Uterus (tissue), 4 donors: ENCODE measurements around the gene SDCCAG8. TPM values are rescaled to one million over a fixed set of nuclear protein-coding genes. Genes with fewer than 3 reads are reported as not detected.
"Not testable (repeated sequence)": the region's sequence is repeated elsewhere in the genome, so short reads cannot be mapped to it uniquely, and the experiment has no call there.

Source experiments
- DNase-seq, 2 donors: peaks; one replicate each; pipeline ENCODE4 v3.0.0-alpha.2; 2019 to 2020
- H3K27ac ChIP-seq, 2 donors: fragments of 200-600 bp; sonication (generic); 1 replicate in 1 of 2; 2 replicates in 1 of 2; pipeline ENCODE4 v1.5.1; 2016 to 2018
- H3K27me3 ChIP-seq, 2 donors: fragments of 200-600 bp; sonication (generic); one replicate each; pipeline ENCODE4 v1.5.1; 2018 to 2019; ENCODE audit warnings: control low read depth in 1 of 2
- H3K36me3 ChIP-seq, 2 donors: fragments of 200-600 bp; sonication (generic); one replicate each; pipeline ENCODE4 v1.5.1; 2019; ENCODE audit warnings: control low read depth in 1 of 2
- H3K4me1 ChIP-seq, 2 donors: fragments of 200-600 bp; sonication (generic); one replicate each; pipeline ENCODE4 v1.5.1; 2018 to 2019; ENCODE audit warnings: control low read depth in 1 of 2
- H3K4me3 ChIP-seq, 2 donors: fragments of 200-600 bp; sonication (generic); 1 replicate in 1 of 2; 2 replicates in 1 of 2; pipeline ENCODE4 v1.5.1; 2018 to 2019; ENCODE audit warnings: mild to moderate bottlenecking in 1 of 2
- H3K9me3 ChIP-seq, 2 donors: fragments of 200-600 bp; sonication (generic); one replicate each; pipeline ENCODE4 v1.5.1; 2019; ENCODE audit warnings: control low read depth in 1 of 2
- POLR2A ChIP-seq, 2 donors: fragments of 450-650 bp; IDR thresholded peaks; one replicate each; pipeline ENCODE4 v1.6.1; 2016; ENCODE audit warnings: antibody characterized with exemption in 2 of 2, mild to moderate bottlenecking in 1 of 2, moderate library complexity in 1 of 2
- intact Hi-C: fragments of 100-400 bp; cut with DNase I; formaldehyde crosslinking; loops from one replicate; pipeline ENCODE4 v1.15.1; 2023; ENCODE audit warnings: low total_unique reads
- total RNA-seq, 4 donors: library from RNA; depleted of rRNA in 3 of 4; stranded (reverse); fragments of >200 nt in 3 of 4; gene quantifications; one replicate each; pipeline versions ENCODE4 v1.1.0 to v1.2.4, GENCODE V29; 2014 to 2023
- TF ChIP-seq, protein P1 (sequence below), 4 experiments: fragments of 200-600 bp in 2 of 4; fragments of 450-650 bp in 2 of 4; sonication (generic) in 2 of 4; IDR thresholded peaks; one replicate each; pipeline ENCODE4 v1.5.1; 2016 to 2019; ENCODE audit warnings: antibody characterized with exemption in 4 of 4, mild to moderate bottlenecking in 2 of 4, moderate library complexity in 1 of 4
- donor health status: DM: yes; HTN: yes; CAD: no.

The SDCCAG8 gene
- total RNA-seq: 10 to 100 TPM; 19.2 to 54.8 (median 49.7) TPM

DNA sequence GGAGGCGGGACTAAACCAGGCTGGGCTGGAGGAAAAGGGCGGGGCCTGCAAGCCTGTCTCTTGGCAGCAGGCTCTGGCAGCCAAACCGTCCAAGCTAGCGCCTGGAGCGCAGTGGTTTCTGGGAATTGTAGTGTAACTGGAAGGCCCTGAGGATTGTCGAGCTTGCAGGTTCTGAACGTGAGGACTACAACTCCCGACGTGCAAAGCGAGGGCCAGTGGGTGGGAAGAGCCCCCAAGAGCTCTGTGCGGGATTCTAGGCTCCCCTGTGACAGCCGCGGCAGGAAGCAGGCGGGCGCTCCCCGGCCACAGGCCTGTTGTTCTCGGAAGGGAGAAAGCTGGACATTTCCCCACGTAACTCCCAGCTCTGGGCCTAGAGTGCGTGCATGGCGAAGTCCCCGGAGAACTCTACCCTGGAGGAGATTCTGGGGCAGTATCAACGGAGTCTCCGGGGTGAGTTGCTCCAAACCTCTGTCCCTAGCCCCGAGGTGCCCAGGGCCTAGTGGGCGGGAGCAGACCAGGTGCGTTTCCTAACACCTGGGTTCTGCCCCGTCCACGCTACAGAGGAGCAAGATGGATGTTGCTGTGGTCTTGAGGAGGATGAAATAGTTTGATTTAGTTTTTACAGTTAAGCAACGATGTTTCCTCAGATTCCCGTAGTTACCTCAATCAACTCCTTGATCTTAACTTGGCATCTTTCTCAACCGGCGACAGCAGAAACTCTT is at the start of gene SDCCAG8:
Gene SDCCAG8 (plus strand): TSS at position 251 of the 722 bp plus-strand sequence. CDS start 133 bp downstream, at position 384.
- peaks cover 0 to 6% of the 10 kb centered on the region in 2 donors for H3K4me1 ChIP-seq

DNA sequence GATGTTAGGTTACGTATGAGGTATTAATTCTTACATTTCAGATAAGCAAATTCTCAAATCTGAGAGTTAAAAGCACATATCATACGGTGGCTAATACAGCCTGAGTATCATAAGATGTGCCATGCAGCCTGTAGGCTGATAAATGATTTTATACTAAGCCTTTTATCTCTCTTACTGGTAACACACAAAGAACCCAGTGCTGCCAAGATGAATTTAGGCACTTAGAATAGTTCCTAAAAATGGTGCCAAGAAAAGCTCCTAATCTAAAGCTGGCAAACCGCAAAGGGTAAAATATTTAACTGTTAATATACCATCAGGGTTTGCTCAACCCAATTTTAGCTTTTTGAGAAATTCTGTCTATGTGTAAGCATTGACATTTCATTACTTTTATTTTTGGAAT is 43.9 kb upstream of the SDCCAG8 start:
- H3K27me3 ChIP-seq, H3K4me1 ChIP-seq, H3K36me3 ChIP-seq, H3K9me3 ChIP-seq, H3K4me3 ChIP-seq, intact Hi-C loops, DNase-seq, H3K27ac ChIP-seq: not testable (repeated sequence)

More for the DNA sequence above, at the start of gene SDCCAG8:
- peak; percentile 98 to 99 for DNase-seq
- TF ChIP-seq POLR2A (IDR thresholded peaks at IDR 0.05): peak; percentile 68
- TF ChIP-seq, protein P1, sequence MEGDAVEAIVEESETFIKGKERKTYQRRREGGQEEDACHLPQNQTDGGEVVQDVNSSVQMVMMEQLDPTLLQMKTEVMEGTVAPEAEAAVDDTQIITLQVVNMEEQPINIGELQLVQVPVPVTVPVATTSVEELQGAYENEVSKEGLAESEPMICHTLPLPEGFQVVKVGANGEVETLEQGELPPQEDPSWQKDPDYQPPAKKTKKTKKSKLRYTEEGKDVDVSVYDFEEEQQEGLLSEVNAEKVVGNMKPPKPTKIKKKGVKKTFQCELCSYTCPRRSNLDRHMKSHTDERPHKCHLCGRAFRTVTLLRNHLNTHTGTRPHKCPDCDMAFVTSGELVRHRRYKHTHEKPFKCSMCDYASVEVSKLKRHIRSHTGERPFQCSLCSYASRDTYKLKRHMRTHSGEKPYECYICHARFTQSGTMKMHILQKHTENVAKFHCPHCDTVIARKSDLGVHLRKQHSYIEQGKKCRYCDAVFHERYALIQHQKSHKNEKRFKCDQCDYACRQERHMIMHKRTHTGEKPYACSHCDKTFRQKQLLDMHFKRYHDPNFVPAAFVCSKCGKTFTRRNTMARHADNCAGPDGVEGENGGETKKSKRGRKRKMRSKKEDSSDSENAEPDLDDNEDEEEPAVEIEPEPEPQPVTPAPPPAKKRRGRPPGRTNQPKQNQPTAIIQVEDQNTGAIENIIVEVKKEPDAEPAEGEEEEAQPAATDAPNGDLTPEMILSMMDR (IDR thresholded peaks at IDR 0.05): no peak
- peak within 1 kb of the TSS; percentile 73 to 82 for H3K4me3 ChIP-seq
- H3K27me3 ChIP-seq: no peaks in the 10 kb centered on the region
- no peaks in the 10 kb centered on the region for H3K36me3 ChIP-seq
- no peaks in the 10 kb centered on the region for H3K9me3 ChIP-seq
- H3K27ac ChIP-seq: peak within 1 kb of the TSS; percentile 91 to 96
- intact Hi-C loops: no loop called here

DNA sequence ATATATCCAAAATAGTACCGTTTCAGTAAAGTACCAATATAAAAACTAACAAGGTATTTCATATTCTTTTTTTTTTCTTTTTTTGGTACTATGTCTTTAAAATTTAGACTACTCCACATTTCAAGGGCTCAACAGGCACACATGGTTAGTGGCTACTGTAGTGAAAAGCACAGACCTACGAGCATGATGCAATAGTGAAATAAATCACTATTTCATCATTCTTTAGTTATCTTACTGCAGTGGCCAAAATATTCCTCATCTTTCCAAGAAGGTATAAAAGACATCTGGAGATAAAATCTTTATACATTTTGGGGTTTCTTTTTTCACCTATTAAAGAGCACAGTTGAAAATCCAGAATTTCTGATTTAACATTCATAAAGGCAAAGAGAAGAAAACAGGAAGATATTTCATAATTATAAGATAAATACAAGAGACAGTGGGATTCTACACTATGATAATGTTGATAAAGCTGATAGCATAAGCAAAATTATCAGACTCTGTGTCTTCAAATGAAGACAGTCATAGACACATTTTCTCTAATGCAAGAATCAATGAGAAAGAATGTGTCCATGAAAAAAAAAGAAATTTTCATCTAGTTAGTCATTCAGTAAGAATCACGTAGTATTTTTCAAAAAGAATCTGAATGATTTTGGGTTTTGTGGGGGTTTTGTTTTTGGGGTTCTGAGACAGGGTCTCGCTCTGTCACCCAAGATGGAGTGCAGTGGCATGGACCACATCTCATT is 42.6 kb upstream of the SDCCAG8 start:
- Histone ChIP-seq H3K36me3 (no peaks in the 10 kb centered on the region), H3K27ac (peak overlapping the region; percentile 4 to 36), H3K4me1 (no peaks in the 10 kb centered on the region), H3K27me3 (no peaks in the 10 kb centered on the region), H3K9me3 (no peaks in the 10 kb centered on the region), H3K4me3 (no peak overlapping the region)
- no peak for TF ChIP-seq POLR2A (IDR thresholded peaks at IDR 0.05)
- TF ChIP-seq, protein P1 (IDR thresholded peaks at IDR 0.05): no peak
- no peak for DNase-seq
- intact Hi-C loops: no loop called here

DNA sequence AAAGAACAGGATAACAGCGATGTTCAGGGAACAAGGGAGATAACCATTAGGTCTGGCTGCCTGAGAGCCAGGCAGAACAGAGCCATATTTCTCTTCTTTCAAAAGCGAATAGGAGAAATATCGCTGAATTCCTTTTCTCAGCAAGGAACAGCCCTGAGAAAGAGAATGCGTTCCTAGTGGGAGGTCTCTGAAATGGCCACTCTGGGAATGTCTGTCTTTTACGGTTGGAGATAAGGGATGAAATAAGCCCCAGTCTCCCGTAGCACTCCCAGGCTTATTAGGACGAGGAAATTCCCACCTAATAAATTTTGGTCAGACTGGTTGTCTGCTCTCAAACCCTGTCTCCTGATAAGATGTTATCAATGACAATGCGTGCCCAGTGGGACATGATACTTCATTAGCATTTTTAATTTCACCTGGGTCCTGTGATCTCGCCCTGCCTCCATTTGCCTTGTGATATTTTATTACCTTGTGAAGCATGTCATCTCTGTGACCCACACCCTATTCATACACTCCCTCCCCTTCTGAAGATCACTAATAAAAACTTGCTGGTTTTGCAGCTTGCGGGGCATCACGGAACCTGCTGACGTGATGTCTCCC is 40.5 kb upstream of the SDCCAG8 start:
- H3K27ac ChIP-seq, H3K9me3 ChIP-seq, intact Hi-C loops, H3K36me3 ChIP-seq, DNase-seq, H3K27me3 ChIP-seq, H3K4me3 ChIP-seq, H3K4me1 ChIP-seq: not testable (repeated sequence)

- no peaks in the 10 kb centered on the region for H3K27me3 ChIP-seq
- TF ChIP-seq, protein P1 (IDR thresholded peaks at IDR 0.05): no peak
- no peak for TF ChIP-seq POLR2A (IDR thresholded peaks at IDR 0.05)
- H3K9me3 ChIP-seq: no peaks in the 10 kb centered on the region
Observed at GRCh38 chr1:243216741-243217140, 39.1 kb upstream of the SDCCAG8 start.

GRCh38 chr1:243217349-243217748 is 38.5 kb upstream of the SDCCAG8 start:
- DNase-seq: no peak
- no peak overlapping the region for H3K4me3 ChIP-seq
- TF ChIP-seq POLR2A (IDR thresholded peaks at IDR 0.05): no peak
- TF ChIP-seq, protein P1 (IDR thresholded peaks at IDR 0.05): no peak
- H3K4me1 ChIP-seq: no peaks in the 10 kb centered on the region
- H3K27me3 ChIP-seq: no peaks in the 10 kb centered on the region
- H3K27ac ChIP-seq: no peak overlapping the region
- intact Hi-C loops: no loop called here
- H3K36me3 ChIP-seq: no peaks in the 10 kb centered on the region
- H3K9me3 ChIP-seq: no peaks in the 10 kb centered on the region

More at GRCh38 chr1:243216741-243217140, 39.1 kb upstream of the SDCCAG8 start:
- no peak overlapping the region for H3K4me3 ChIP-seq
- intact Hi-C loops: no loop called here
- no peak for DNase-seq
- H3K27ac ChIP-seq: no peak overlapping the region
- H3K36me3 ChIP-seq: no peaks in the 10 kb centered on the region
- no peaks in the 10 kb centered on the region for H3K4me1 ChIP-seq
